Thoracic aorta (tissue), 2 donors: ENCODE measurements around the gene MCAM. TPM values are rescaled to one million over a fixed set of nuclear protein-coding genes. Genes with fewer than 3 reads are reported as not detected.
A peak's percentile ranks its signal among the peaks of the same experiment; 100 is the strongest.

Experiments used
- ATAC-seq: fragments of 150-250 bp; one replicate; pipeline ENCODE4 v1.8.0; 2017; ENCODE audit warnings: low read depth; ENCODE audit not compliant: insufficient number of reproducible peaks, low FRiP score
- DNase-seq: peaks from one replicate; pipeline ENCODE4 v3.0.0-alpha.2; 2020; ENCODE audit warnings: low spot score
- H3K27ac ChIP-seq, 2 donors: fragments of 200-600 bp; sonication (generic); 1 replicate in 1 of 2; 2 replicates in 1 of 2; pipeline ENCODE4 v1.5.1; 2016; ENCODE audit warnings: mild to moderate bottlenecking in 2 of 2, moderate library complexity in 2 of 2
- H3K27me3 ChIP-seq: fragments of 200-600 bp; sonication (generic); replicated peaks from 2 replicates; pipeline ENCODE4 v1.6.0; 2016; ENCODE audit warnings: mild to moderate bottlenecking; ENCODE audit not compliant: insufficient read depth
- H3K36me3 ChIP-seq: fragments of 200-600 bp; sonication (generic); one replicate; pipeline ENCODE4 v1.5.1; 2016
- H3K4me1 ChIP-seq, 2 donors: fragments of 200-600 bp; sonication (generic); 1 replicate in 1 of 2; 2 replicates in 1 of 2; pipeline versions ENCODE4 v1.5.1 to v1.6.0; 2016; ENCODE audit warnings: low read depth in 2 of 2, mild to moderate bottlenecking in 1 of 2; ENCODE audit not compliant: control insufficient read depth in 1 of 2
- H3K4me3 ChIP-seq: fragments of 200-600 bp; sonication (generic); 2 replicates; pipeline ENCODE4 v1.5.1; 2016; ENCODE audit warnings: mild to moderate bottlenecking
- H3K9me3 ChIP-seq: fragments of 200-600 bp; sonication (generic); 2 replicates; pipeline ENCODE4 v1.5.1; 2016
- CTCF ChIP-seq: fragments of 200-600 bp; sonication (generic); IDR thresholded peaks from one replicate; pipeline ENCODE4 v1.5.1; 2019; ENCODE audit warnings: antibody characterized with exemption
- total RNA-seq, 2 donors: library from RNA; depleted of rRNA; stranded (reverse); fragments of >200 nt; gene quantifications; one replicate each; pipeline versions ENCODE4 v1.1.0 to v1.2.3, GENCODE V29; 2016

Gene MCAM
- total RNA-seq, 2 donors from 2014 or later = 3,387 to 6,698 TPM

- peaks cover 3% of the 10 kb centered on the region for H3K36me3 ChIP-seq
- H3K27me3 ChIP-seq = no peaks in the 10 kb centered on the region
- no peak overlapping the region for H3K4me3 ChIP-seq
- H3K4me1 ChIP-seq = peaks cover 20 to 34% of the 10 kb centered on the region in 2 donors
- ATAC-seq (no peak), DNase-seq (no peak)
- no peaks in the 10 kb centered on the region for H3K9me3 ChIP-seq
- no peak for TF ChIP-seq CTCF
- no peak overlapping the region for H3K27ac ChIP-seq
These were observed 49.3 kb downstream of the MCAM start for GRCh38 chr11:119267645-119268044.

GRCh38 chr11:119266517-119267255, 50.2 kb downstream of the MCAM start:
- no peak overlapping the region for H3K27ac ChIP-seq
- no peak for ATAC-seq
- no peak for DNase-seq
- no peaks in the 10 kb centered on the region for H3K36me3 ChIP-seq
- no peak overlapping the region for H3K4me3 ChIP-seq
- H3K27me3 ChIP-seq = no peaks in the 10 kb centered on the region
- H3K4me1 ChIP-seq = peaks cover 29 to 40% of the 10 kb centered on the region in 2 donors
- H3K9me3 ChIP-seq = no peaks in the 10 kb centered on the region
- no peak for TF ChIP-seq CTCF

GRCh38 chr11:119266063-119266462, 50.9 kb downstream of the MCAM start:
- no peaks in the 10 kb centered on the region for H3K36me3 ChIP-seq
- no peak for DNase-seq
- no peaks in the 10 kb centered on the region for H3K9me3 ChIP-seq
- no peak overlapping the region for H3K4me3 ChIP-seq
- TF ChIP-seq CTCF = no peak
- H3K4me1 ChIP-seq = peaks cover 29 to 40% of the 10 kb centered on the region in 2 donors
- no peak overlapping the region for H3K27ac ChIP-seq
- no peak for ATAC-seq
- H3K27me3 ChIP-seq = no peaks in the 10 kb centered on the region

GRCh38 chr11:119263352-119263940, 53.5 kb downstream of the MCAM start:
- no peak for ATAC-seq
- Histone ChIP-seq H3K4me3 (no peak overlapping the region), H3K9me3 (no peaks in the 10 kb centered on the region), H3K27me3 (no peaks in the 10 kb centered on the region), H3K36me3 (no peaks in the 10 kb centered on the region), H3K4me1 (peaks cover 25 to 36% of the 10 kb centered on the region in 2 donors), H3K27ac (no peak overlapping the region)
- TF ChIP-seq CTCF = no peak
- no peak for DNase-seq

GRCh38 chr11:119262668-119263351, 54.1 kb downstream of the MCAM start:
- H3K9me3 ChIP-seq = no peaks in the 10 kb centered on the region
- DNase-seq (no peak), ATAC-seq (peak; percentile 43)
- H3K27ac ChIP-seq = no peak overlapping the region
- H3K36me3 ChIP-seq = no peaks in the 10 kb centered on the region
- H3K4me1 ChIP-seq = peaks cover 19 to 30% of the 10 kb centered on the region in 2 donors
- no peak for TF ChIP-seq CTCF
- no peaks in the 10 kb centered on the region for H3K27me3 ChIP-seq
- H3K4me3 ChIP-seq = no peak overlapping the region
